ENCODE data around the gene WDR81.

The WDR81 gene

GRCh38 chr17:1776857-1777256 is 52.4 kb downstream of the WDR81 start:
- DNase-seq (ENCODE audit: low read depth in 3 of 3, low spot score in 1 of 3), result no peak

- no peak for DNase-seq (ENCODE audit: low read depth in 3 of 3, low spot score in 1 of 3)
Measured at GRCh38 chr17:1779571-1780131, 55.1 kb downstream of the WDR81 start.

GRCh38 chr17:1782171-1782567 is 57.7 kb downstream of the WDR81 start:
- no peak for DNase-seq (ENCODE audit: low read depth in 3 of 3, low spot score in 1 of 3)

GRCh38 chr17:1783271-1783670 is 58.8 kb downstream of the WDR81 start:
- no peak for DNase-seq (ENCODE audit: low read depth in 3 of 3, low spot score in 1 of 3)

GRCh38 chr17:1783834-1784611 is 59.5 kb downstream of the WDR81 start:
- DNase-seq (ENCODE audit: low read depth in 3 of 3, low spot score in 1 of 3), result no peak

- DNase-seq (ENCODE audit: low read depth in 3 of 3, low spot score in 1 of 3), result no peak
Measured at GRCh38 chr17:1785930-1786329, 61.4 kb downstream of the WDR81 start.

- no peak for DNase-seq (ENCODE audit: low read depth in 3 of 3, low spot score in 1 of 3)
Measured at GRCh38 chr17:1786708-1787107, 62.2 kb downstream of the WDR81 start.

GRCh38 chr17:1787301-1787902 is 62.9 kb downstream of the WDR81 start:
- no peak for DNase-seq (ENCODE audit: low read depth in 3 of 3, low spot score in 1 of 3)

Measured in stimulated activated CD4-positive, alpha-beta T cell treated with anti-CD3 and anti-CD28 coated beads, TNF-alpha, amount 100 ng/mL, for 1 hour (primary cell).